Endothelial cell of umbilical vein (primary cell): Measurements from ENCODE around the gene MT1X. TPM values are rescaled to one million over a fixed set of nuclear protein-coding genes. Genes with fewer than 3 reads are reported as not detected.

ENCODE experiments used
- BruUV-seq: library from RNA; stranded (reverse); fragments of 400-500 nt; replicated peaks from 2 replicates; lab custom pipeline; 2021; lab: Mats Ljungman, UMichigan
- CTCF ChIA-PET: fragments of 300-600, 350-600 bp; sonication (Branson Sonifier 250); formaldehyde crosslinking; loops from one replicate; lab custom pipeline; 2021; ENCODE audit warnings: antibody characterized with exemption, inconsistent platforms; lab: Charles Lee
- POLR2A ChIA-PET: fragments of 300-600, 350-600 bp; sonication (Branson Sonifier 250); formaldehyde crosslinking; loops from one replicate; lab custom pipeline; 2021; ENCODE audit warnings: antibody characterized with exemption, inconsistent platforms; lab: Charles Lee
- DNase-seq: peaks from one replicate; pipeline ENCODE4 v3.0.0-alpha.2; 2011; ENCODE audit warnings: low read depth, low spot score
- FAIRE-seq: peaks from 2 replicates; lab custom pipeline; 2011; peaks lifted over from hg19 to GRCh38; lab: Jason Lieb, UNC
- H2AFZ ChIP-seq: 2 replicates; pipeline ENCODE4 v1.6.0; 2012; ENCODE audit warnings: low read depth, low read length, control low read depth, inconsistent platforms
- H3K27ac ChIP-seq: 2 replicates; pipeline ENCODE4 v1.5.1; 2011; ENCODE audit warnings: low read depth, mild to moderate bottlenecking, control low read depth, low read length, moderate library complexity; ENCODE audit not compliant: insufficient read depth
- H3K27me3 ChIP-seq, 2 experiments: 2 replicates each; pipeline versions ENCODE4 v1.6.0 to v1.6.1; 2011; ENCODE audit warnings: low read length in 2 of 2, mixed read lengths in 1 of 2; ENCODE audit not compliant: control insufficient read depth in 2 of 2, insufficient read depth in 2 of 2
- H3K36me3 ChIP-seq, 2 experiments: 2 replicates in 1 of 2; 3 replicates in 1 of 2; pipeline ENCODE4 v1.5.1; 2011; ENCODE audit warnings: low read length in 2 of 2, mild to moderate bottlenecking in 1 of 2, moderate library complexity in 1 of 2; ENCODE audit not compliant: control insufficient read depth in 2 of 2, insufficient read depth in 2 of 2; ENCODE audit errors: extremely low read depth in 1 of 2
- H3K4me1 ChIP-seq: 3 replicates; pipeline ENCODE4 v1.5.1; 2011; ENCODE audit warnings: mild to moderate bottlenecking, low read length; ENCODE audit not compliant: control insufficient read depth, insufficient read depth; ENCODE audit errors: extremely low read depth
- H3K4me2 ChIP-seq: 2 replicates; pipeline ENCODE4 v1.6.1; 2011; ENCODE audit warnings: low read length, control low read depth, mixed read lengths; ENCODE audit not compliant: insufficient read depth
- H3K4me3 ChIP-seq, 3 experiments: fragments of 200-600 bp in 1 of 3; sonication (generic), shearing (Covaris generic) in 1 of 3; replicated peaks in 1 of 3; 2 replicates each; pipeline ENCODE4 v1.5.1; 2011 to 2016; ENCODE audit warnings: control low read depth in 3 of 3, low read length in 3 of 3, mild to moderate bottlenecking in 2 of 3, inconsistent platforms in 1 of 3, low read depth in 1 of 3, moderate library complexity in 1 of 3; ENCODE audit not compliant: insufficient read depth in 1 of 3
- H3K79me2 ChIP-seq: 2 replicates; pipeline ENCODE4 v1.6.0; 2012; ENCODE audit warnings: low read length, inconsistent platforms; ENCODE audit not compliant: control insufficient read depth, insufficient read depth
- H3K9ac ChIP-seq: replicated peaks from 2 replicates; pipeline ENCODE3; 2011; ENCODE audit warnings: low read length, control low read depth; ENCODE audit not compliant: insufficient read depth; ENCODE audit errors: extremely low read depth
- H3K9me1 ChIP-seq: replicated peaks from 3 replicates; pipeline ENCODE4 v1.6.0; 2011; ENCODE audit warnings: mild to moderate bottlenecking, low read length; ENCODE audit not compliant: control insufficient read depth, insufficient read depth; ENCODE audit errors: extremely low read depth
- H3K9me3 ChIP-seq: replicated peaks from 2 replicates; pipeline ENCODE4 v1.5.1; 2012; ENCODE audit warnings: low read length, inconsistent platforms; ENCODE audit not compliant: control insufficient read depth, insufficient read depth
- H4K20me1 ChIP-seq: replicated peaks from 2 replicates; pipeline ENCODE3; 2011; ENCODE audit warnings: mild to moderate bottlenecking, low read length; ENCODE audit not compliant: control insufficient read depth, insufficient read depth; ENCODE audit errors: extremely low read depth
- EZH2 ChIP-seq: IDR thresholded peaks from 2 replicates; pipeline ENCODE4 v1.6.1; 2012; ENCODE audit warnings: borderline replicate concordance, low read depth, mild to moderate bottlenecking, moderate library complexity, low read length, inconsistent platforms; ENCODE audit not compliant: severe bottlenecking
- GATA2 ChIP-seq: IDR thresholded peaks from 2 replicates; pipeline ENCODE4 v1.7.0; 2011; ENCODE audit warnings: low read depth, mild to moderate bottlenecking, moderate library complexity, mixed read lengths, low read length; ENCODE audit not compliant: insufficient read length, insufficient read depth
- JUN ChIP-seq: IDR thresholded peaks from 2 replicates; pipeline ENCODE4 v1.6.1; 2011; ENCODE audit warnings: borderline replicate concordance, low read depth; ENCODE audit not compliant: insufficient read length, insufficient read depth
- MYC ChIP-seq: IDR thresholded peaks from one replicate; pipeline ENCODE4 v1.6.1; 2011; ENCODE audit warnings: mild to moderate bottlenecking, low read depth, low read length
- POLR2A ChIP-seq: IDR thresholded peaks from 2 replicates; pipeline ENCODE4 v1.6.1; 2012; ENCODE audit warnings: low read depth, mild to moderate bottlenecking, control low read depth, low read length
- POLR2AphosphoS5 ChIP-seq: IDR thresholded peaks from 2 replicates; pipeline ENCODE4 v1.6.1; 2012; ENCODE audit warnings: low read depth, mild to moderate bottlenecking, control low read depth, low read length, moderate library complexity; ENCODE audit not compliant: insufficient read depth
- dilution Hi-C: fragments of 300-500 bp; cut with MboI; formaldehyde crosslinking; loops from one replicate; pipeline ENCODE4 v1.15.0; 2019; ENCODE audit warnings: low sequenced_read_pairs; ENCODE audit not compliant: extremely low pct_ligation_motif_present
- intact Hi-C: fragments of 100-400 bp; cut with micrococcal nuclease; formaldehyde crosslinking; loops from one replicate; pipeline ENCODE4 v1.10.0; 2022
- polyA plus RNA-seq, 4 experiments: library from polyadenylated mRNA; depleted of rRNA in 3 of 4; stranded (reverse) in 3 of 4; unstranded in 1 of 4; fragments of >200 nt; gene quantifications; 2 replicates each; pipeline versions ENCODE4 v1.2.1 to v1.2.3, GENCODE V29; 2011 to 2012; ENCODE audit warnings: missing spikeins in 1 of 4
- total RNA-seq: library from RNA; stranded (reverse); gene quantifications from 2 replicates; pipeline ENCODE4 v1.2.3, GENCODE V29; 2021

Gene MT1X
- total and polyA plus RNA-seq, 2 donors (not counting 3 experiments of a cell fraction or from before 2014, with no cell fraction given) = 15.6 to 46.7 TPM

GRCh38 chr16:56645311-56645710 is 37.0 kb upstream of the MT1X start:
- no peak overlapping the region for H3K4me2 ChIP-seq
- dilution Hi-C loops (no loop called here), intact Hi-C loops (no loop called here)
- ChIA-PET CTCF (interaction anchor here (1.2 to 1.4 kb wide), 2 partner anchors 12 to 15 kb away, joined by 3 to 6 read pairs; partner anchors contain the start of gene MT1F), POLR2A (no interaction called here)
- no peaks in the 10 kb centered on the region for H3K36me3 ChIP-seq
- DNase-seq (no peak), FAIRE-seq (no peak)
- no peak overlapping the region for H2AFZ ChIP-seq
- peaks cover 44 to 68% of the 10 kb centered on the region in 2 experiments for H3K27me3 ChIP-seq
- no peaks in the 10 kb centered on the region for H4K20me1 ChIP-seq
- TF ChIP-seq EZH2 (peak; percentile 34), GATA2 (no peak), JUN (no peak), POLR2A (no peak), POLR2AphosphoS5 (no peak)
- no TSS peak for BruUV-seq
- H3K9me1 ChIP-seq = no peaks in the 10 kb centered on the region
- no peak overlapping the region for H3K27ac ChIP-seq
- peaks cover 8% of the 10 kb centered on the region for H3K4me1 ChIP-seq
- no peak overlapping the region for H3K4me3 ChIP-seq
- no peak overlapping the region for H3K9ac ChIP-seq
- no peaks in the 10 kb centered on the region for H3K9me3 ChIP-seq
- H3K79me2 ChIP-seq = no peaks in the 10 kb centered on the region

- FAIRE-seq = no peak
- dilution Hi-C loops (no loop called here), intact Hi-C loops (no loop called here)
Observed at GRCh38 chr16:56645838-56646237, 36.4 kb upstream of the MT1X start.

More at GRCh38 chr16:56645838-56646237, 36.4 kb upstream of the MT1X start:
- no peaks in the 10 kb centered on the region for H4K20me1 ChIP-seq
- TF ChIP-seq MYC = no peak
- TF ChIP-seq JUN = no peak
- no peak for TF ChIP-seq GATA2
- TF ChIP-seq POLR2AphosphoS5 = no peak
- peaks cover 44 to 69% of the 10 kb centered on the region in 2 experiments for H3K27me3 ChIP-seq
- H3K9ac ChIP-seq = no peak overlapping the region
- no TSS peak for BruUV-seq
- CTCF ChIA-PET = interaction anchor here (0.6 to 1.4 kb wide), 3 partner anchors 11 to 144 kb away, joined by 3 to 6 read pairs (median 3); partner anchors contain the start of gene MT1F
- H3K4me3 ChIP-seq = no peak overlapping the region
- H3K9me3 ChIP-seq = no peaks in the 10 kb centered on the region
- no peaks in the 10 kb centered on the region for H3K79me2 ChIP-seq
- H2AFZ ChIP-seq = no peak overlapping the region
- no peak for DNase-seq
- no peak overlapping the region for H3K4me2 ChIP-seq
- POLR2A ChIA-PET = no interaction called here
- H3K36me3 ChIP-seq = no peaks in the 10 kb centered on the region
- no peak overlapping the region for H3K27ac ChIP-seq
- no peaks in the 10 kb centered on the region for H3K9me1 ChIP-seq
- H3K4me1 ChIP-seq = peaks cover 8% of the 10 kb centered on the region
